GM20000 (cell line): ENCODE measurements around the gene C5AR2.

Experiments
- DNase-seq: peaks from one replicate; pipeline ENCODE4 v3.0.0; 2012; ENCODE audit warnings: low spot score
- CTCF ChIP-seq: IDR thresholded peaks from 2 replicates; pipeline ENCODE4 v1.5.1; 2012; ENCODE audit warnings: mild to moderate bottlenecking, control low read depth; ENCODE audit errors: extremely low read depth, missing control alignments

The C5AR2 gene

DNA sequence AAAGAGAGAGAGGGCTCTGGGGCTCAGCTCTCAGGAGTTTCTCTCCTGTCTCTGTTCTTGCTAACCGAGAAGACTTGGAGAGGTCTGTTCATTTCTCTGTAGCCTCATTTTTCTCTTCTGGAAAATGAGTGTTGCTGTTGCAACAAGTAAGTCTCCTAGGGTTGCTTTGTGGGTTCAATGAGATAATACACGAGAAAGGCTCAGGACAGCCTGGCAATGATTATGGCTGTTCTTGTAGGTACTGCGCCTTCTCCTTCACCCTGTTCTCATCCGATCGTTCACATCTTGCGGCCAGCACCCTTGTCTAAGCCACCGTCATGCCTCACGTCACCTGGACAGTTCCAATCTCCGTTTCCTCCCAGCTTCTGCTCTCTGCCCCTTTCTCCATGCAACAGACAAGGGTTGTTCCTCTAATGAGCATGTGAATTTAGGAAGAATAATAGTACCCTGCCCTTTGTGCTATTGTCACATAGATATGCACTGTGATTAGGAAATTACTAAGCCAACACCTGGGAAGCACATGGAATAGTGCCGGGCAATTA lies 18.1 kb upstream of the C5AR2 start:
- TF ChIP-seq CTCF, result no peak
- no peak for DNase-seq

- DNase-seq, result no peak
- TF ChIP-seq CTCF, result no peak
Observed at GRCh38 chr19:47315125-47315821, 16.7 kb upstream of the C5AR2 start.

GRCh38 chr19:47316513-47316912 lies 15.5 kb upstream of the C5AR2 start:
- no peak for TF ChIP-seq CTCF
- no peak for DNase-seq

GRCh38 chr19:47319923-47320871 lies 11.8 kb upstream of the C5AR2 start:
- DNase-seq, result no peak
- TF ChIP-seq CTCF, result no peak

GRCh38 chr19:47321630-47322029 lies 10.3 kb upstream of the C5AR2 start:
- no peak for TF ChIP-seq CTCF

DNA sequence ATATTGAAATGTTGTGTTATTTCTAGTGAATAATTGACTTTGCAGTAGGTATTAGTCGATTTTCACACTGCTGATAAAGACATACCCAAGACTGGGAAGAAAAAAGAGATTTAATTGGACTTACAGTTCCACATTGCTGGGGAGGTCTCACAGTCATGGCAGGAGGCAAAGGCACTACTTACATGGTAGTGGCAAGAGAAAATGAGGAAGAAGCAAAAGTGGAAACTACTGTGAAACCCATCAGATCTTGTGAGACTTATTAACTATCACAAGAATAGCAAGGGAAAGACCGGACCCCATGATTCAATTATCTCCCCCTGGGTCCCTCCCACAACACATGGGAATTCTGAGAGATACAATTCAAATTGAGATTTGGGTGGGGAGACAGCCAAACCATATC lies 9.9 kb upstream of the C5AR2 start:
- no peak for DNase-seq
- TF ChIP-seq CTCF, result no peak

More at GRCh38 chr19:47321630-47322029, 10.3 kb upstream of the C5AR2 start:
- DNase-seq, result no peak

- no peak for TF ChIP-seq CTCF
- DNase-seq, result no peak
Observed at GRCh38 chr19:47323409-47323808, 8.6 kb upstream of the C5AR2 start.
